Measurements from ENCODE around the gene ZNF33B.
"Not testable (repeated sequence)": the region's sequence is repeated elsewhere in the genome, so short reads cannot be mapped to it uniquely, and the experiment has no call there.

ZNF33B gene

DNA sequence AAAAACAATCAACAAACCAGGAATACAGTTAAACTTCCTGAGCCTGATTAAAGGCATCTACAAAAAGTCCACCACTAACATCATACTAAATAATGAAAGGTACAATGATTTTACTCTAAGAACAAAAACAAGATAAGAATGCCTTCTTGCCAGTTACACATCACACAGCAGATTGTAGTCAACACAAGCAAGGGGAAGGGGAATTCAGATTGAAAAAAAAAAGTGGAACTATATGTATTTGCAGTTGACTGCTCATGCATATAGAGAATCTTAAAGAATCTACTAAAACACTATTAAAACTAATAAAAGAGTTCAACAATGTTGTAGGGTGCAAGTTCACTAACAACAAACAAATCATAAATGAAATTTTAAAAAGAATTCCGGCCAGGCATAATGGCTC is 28.5 kb downstream of the ZNF33B start:
- no peak for DNase-seq

DNA sequence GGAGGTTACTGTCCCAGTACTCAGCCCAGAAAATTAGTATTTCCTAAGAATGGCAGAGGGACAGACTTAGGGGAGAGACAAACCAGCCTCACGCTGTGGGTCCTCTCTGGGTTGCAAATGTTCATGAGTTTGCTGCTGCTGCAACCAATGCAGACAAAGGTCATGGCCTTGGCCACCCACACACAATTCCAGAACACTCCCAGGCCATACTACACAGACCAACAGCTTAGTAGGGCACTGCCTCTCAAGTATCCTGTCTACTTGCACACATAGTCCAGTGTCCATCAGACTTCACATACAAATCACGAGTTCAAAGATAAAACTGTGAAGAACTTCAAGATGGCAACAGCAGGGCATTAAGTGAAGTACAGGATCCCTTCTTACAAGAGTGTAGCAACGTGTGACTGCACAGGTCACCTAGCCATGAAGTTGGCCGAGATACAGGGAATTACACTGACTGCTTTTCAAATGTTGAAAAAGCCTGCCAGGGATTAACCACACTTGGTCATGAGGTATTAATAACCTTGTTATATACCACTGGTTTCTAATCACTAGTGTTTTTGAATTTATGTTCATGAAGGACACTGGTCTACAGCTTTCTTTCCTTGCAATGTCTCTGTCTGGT is 40.0 kb downstream of the ZNF33B start:
- DNase-seq: no peak

DNA sequence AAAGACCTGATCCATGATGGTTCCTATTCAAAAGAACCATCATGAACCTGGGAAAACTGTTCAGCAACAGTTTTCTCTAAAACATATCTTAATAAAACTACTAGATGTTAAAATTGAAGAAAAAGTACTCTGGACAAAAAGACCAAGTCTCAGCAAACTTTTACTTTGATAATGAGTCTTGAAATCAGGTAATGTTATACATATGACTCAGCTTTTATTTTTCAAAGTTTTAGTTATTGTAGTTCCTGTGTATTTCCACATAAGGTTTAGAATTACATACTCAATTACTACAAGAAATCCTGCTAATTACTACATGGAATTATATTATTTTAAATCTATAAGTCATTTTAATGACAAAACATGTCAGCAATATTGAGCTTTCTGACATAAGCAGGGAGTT is 42.2 kb downstream of the ZNF33B start:
- DNase-seq: no peak

DNA sequence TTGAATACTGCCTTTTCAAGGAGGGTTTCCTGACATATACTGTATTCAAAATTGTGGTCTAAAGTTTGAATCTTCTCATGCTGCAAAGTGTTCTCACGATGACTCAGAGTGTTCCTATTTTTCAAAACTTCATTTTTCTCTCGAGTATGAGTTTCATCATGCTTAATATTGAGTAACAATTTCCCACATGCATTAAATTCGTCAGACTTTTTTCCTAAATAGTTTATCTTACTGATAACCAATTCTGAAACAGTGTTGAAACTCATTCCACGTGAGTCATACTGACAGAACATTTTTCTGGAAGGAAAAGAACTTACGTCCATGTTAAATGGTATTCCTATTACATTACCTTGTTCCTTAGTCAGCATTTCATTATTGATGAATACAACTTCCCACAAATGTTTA is 44.1 kb downstream of the ZNF33B start:
- DNase-seq: no peak

DNA sequence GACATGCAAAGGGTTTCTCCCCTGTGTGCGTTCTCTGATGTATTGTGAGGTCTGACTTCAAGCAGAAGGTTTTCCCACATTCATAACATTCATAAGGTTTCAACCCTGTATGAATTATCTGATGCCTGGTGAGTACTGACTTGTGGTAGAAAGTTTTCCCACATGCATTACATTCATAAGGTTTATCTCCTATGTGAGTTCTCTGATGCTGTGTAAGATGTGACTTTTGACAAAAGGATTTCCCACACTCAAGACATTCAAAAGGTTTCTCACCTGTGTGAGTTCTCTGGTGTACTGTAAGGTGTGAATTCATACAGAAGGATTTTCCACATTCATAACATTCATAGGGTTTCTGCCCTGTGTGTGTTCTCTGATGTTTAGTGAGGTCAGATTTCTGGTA is 45.1 kb downstream of the ZNF33B start:
- no peak for DNase-seq

DNA sequence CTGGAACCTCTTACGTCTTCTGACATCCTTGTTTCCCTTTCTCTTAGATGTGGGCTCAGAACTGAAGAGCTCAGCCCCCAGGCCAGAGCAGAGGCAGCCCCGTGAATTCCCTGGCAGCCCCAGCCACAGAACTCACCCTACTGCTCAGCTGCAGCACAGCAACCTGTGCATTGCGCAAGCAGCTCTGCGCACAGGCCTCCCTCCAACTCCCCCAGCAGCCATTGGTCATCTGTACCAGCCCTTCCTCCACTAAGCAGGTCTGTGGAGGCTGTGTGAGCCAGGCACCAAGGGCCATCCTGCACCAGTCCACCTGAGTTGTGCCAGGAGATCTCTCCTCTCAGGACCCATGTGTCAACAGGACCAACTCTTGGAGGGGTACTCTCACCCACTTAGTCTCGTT is 54.5 kb downstream of the ZNF33B start:
- DNase-seq: no peak

DNA sequence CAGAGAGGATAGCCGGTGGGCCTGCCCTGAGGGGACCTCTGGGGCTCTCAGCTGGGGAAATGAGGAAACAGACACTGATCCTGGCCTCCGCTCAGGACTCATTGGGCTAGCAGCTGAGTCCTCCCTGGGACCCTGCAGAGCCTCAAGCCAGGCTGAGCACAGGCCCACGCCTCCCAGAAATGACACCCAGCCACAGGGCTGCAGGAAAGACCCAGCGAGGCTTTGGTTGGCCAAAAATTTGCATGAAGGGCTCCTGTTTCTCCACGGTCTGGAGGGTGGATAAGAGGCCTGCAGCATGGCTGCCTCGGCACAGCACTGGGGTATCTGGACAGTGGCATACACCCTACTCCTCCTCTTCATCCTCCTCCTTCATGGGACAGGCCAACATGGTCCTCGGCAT is 60.4 kb downstream of the ZNF33B start:
- no peak for DNase-seq

DNA sequence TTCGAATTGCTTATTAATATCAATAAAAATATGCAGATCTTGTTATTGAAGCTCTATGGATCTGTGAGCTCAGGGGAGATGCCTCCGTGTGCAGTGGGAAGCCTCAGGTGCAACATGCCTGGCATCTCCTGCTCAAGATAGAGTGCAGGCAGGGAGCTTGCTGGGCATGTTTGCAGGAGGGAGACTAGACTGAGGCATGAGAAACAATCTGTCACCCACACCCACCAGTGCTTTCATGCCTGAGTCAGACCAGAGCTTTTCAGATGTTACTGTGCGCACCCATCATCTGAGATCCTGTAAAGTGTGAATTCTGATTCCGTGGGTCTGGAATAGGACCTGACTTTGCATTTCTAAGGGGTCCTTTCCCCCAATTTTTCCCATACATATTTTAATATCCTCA is 62.0 kb downstream of the ZNF33B start:
- no peak for DNase-seq

DNA sequence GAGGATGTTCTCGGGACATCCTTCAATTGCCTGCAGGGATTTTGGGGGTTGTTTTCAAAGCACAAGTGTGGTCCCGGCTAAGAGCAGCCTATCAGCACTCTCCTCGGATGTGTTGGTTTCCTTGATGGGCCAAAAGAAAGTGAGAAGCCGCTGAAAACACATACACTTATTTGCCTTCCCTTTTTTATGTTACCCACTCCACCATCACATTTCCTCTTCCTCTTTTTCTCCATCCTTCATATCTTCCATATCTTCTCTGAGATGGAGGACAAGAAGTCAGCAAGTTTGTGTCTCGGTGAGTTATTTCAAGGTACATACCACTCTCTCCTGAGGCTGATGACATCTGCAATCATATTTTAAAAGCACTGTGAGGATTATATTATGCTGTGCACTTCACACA is 64.0 kb downstream of the ZNF33B start:
- no peak for DNase-seq

DNA sequence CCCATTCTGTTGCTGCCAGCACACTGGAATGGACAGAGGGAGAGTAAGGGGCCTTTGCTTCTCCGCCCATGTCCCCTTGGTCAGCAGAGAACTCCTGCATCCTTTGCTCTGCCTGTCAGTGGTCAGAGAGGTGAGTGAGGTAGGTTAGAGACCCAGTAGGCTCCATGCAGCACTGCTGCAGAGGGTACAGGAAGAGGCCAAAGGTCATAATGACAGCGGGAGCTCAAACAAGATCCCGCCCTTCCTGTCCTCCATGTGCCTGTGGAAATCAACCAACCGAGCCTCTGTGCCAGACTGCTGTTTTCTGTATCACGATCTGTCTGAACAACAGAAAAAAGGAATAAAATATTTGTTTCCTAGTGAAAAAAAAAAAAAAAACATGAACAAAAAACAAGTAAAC is 81.4 kb downstream of the ZNF33B start:
- no peak for DNase-seq

DNA sequence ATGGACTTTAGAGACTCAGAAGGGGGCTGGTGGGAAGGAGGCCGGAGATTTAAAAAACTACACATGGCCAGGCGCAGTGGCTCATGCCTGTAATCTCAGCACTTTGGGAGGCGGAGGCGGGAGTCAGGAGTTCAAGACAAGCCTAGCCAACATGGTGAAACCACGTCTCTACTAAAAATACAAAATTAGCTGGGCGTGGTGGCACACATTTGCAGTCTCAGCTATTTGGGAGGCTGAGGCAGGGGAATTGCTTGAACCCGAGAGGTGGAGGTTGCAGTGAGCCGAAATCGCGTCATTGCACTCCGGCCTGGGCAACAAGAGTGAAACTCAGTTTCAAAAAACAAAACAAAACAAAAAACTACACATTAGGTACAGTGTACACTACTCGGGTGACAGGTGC is 84.8 kb downstream of the ZNF33B start:
- DNase-seq: not testable (repeated sequence)

DNA sequence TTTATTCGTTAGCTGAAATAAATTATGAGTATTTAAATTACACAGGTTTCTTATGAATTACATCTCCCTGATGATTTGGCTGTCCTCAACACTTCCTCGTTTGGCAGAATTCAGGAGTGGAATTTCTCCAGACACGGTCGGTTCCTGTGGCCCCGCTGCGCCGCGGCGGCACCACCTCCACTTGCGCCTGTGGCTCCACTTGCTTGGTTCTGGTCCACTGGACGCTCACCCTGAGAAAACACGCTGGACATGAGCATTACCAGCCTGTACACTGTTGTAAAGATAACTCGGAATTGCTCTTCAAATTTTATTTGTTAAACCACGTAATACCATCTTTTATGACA is 85.3 kb downstream of the ZNF33B start:
- no peak for DNase-seq

DNA sequence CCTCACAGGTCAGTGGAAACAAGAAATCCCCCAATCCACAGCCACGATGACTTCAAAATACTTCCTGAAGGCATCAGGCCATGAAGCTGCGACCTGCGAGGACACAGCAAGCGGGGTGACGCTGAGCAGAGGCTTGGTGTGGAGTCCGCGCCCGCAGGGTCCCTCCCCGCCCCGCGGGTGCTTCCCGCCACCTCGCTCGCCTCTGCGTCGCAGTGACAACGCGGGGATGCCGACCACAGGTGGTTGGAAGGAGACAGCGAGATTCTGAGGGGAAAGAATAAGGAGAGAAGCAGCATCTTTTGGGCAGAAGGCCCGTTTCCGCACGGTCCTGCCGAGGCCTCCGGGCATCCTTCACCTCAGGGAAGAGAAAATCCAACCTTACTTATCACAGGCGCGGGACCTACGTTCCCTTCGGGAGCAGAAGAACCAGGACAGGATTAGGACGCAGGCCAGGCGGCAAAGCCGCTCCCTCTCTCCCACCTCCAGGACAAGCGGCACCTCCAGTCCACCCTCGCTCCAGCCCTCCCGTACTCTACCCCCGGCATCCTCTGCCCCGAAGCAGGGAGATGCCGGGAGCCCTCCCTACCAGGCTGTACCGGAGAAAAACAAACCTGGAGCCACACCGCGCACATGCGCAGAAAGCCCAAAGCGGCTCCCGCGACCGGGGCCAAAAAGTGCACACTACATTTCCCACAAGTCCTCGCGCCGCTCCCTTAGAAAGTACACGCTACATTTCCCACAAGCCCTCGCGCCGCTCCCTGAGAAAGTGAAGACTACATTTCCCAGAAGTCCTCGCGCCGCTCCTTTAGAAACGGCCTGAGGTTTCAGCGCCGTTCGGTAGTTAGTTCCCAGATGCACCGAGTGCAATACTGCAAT is 85.9 kb downstream of the ZNF33B start:
- peak; percentile 88 for DNase-seq

DNA sequence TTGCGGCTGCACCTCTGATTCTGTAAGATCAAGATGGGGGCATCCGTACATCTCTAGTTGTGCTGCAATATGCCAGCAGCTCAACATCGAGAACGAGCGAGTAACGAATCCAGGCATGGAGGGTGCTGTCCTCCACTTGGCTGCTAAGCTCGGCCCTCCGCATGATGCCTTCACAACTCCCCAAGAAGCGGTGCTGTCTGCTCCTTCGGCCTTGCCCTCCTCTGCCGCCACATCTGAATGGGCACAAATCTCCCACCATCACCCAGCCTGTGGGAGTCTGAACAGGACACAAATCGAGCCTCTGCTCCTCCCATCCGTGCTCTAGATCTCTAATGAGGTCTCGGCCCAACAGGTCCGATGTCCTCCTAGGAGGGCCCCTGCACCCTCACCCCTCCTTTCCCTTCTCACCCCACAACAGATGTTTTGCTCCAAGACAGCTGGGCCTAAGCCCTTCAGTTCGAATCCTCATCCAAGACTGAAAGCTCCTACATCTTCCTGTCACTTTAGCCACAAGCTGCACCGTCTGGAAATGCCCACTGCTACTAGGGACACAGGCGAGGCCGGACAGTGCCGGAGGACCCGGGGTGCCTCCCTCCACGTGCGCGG is 86.7 kb downstream of the ZNF33B start:
- DNase-seq: no peak

DNA sequence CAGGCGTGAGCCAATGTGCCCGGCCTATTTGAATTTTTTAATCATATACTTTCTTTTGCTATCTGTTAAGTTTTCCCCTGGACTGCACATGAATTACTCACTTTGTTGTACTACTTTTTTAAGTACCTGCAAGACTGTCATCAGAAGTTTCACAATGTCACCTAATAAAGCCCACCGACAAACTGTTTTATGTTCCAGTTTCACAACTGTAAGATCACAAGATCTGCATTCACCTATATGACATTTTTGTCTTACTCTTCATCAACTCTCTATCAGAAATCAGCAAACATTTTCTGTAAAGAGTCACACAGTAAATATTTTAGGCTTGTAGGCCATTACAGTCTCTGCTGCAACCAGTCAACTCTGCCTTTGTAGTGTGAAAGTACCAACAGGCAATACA is 88.5 kb downstream of the ZNF33B start:
- DNase-seq: no peak

DNA sequence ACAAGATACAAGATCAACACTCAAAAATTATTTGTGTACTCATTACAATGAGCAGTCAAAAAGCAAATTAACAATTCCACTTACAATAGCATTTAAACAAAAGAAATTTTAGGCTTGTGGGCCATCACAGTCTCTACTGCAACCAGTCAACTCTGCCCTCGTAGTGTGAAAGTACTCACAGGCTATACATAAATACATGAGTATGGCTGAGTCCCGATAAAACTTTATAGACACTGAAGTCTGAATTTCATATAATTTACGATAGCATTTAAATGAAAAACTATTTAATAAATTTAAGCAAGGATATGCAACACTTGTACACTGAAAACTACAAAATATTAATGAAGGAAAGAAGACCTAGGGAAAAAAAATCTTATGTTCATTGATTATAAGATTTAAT is 90.1 kb downstream of the ZNF33B start:
- no peak for DNase-seq

DNA sequence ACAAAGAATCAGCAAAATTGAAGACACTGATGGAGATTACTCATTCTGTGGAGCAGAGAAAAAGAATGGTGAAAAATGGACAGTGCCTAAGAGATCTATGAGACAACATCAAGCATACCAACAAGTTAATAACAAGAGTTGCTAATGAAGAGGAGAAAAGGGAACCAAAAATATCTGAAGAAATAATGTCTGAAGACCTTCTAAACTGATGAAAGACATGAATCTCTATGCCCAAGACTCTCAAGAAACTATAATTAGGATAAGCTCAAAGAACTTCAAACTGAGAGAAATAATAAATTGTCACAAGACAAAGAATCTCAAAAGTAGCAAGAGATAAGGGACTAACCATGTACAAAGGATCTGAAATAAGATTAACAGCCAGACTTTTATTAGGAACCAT is 93.4 kb downstream of the ZNF33B start:
- no peak for DNase-seq

DNA sequence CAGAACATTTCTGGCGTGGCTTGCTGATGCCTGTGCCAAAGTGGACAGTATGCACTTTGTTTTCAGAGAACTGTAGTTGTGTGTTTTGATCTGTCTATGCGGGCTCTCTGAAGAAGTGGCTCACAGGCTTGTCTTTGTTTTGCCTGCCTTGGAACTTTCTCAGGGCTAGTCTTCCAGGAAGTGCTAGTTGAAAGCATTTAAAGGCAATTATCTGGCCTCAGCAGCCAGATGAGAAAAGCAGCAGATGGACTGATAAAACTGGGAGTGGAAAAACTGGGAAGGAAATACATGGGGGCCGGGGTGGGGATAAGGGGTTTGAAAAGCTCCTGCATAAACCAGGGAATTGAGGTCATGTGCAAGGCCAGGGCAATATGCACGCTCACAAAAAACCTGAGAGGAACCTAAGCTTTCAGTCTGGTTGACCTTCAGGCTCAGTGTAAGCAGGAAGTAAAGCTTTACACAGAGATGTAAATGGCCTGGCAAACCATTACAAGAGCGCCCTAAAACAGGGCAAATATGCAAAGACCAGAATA is 94.5 kb downstream of the ZNF33B start:
- DNase-seq: no peak
